Activated T-helper 1 cell treated with anti-CD3 and anti-CD28 coated beads, Interleukin-2, amount 50 U/mL, for 16 hours (primary cell): Measurements from ENCODE around the gene TYROBP.
A peak's percentile ranks its signal among the peaks of the same experiment; 100 is the strongest.
"Not testable (repeated sequence)": the region's sequence is repeated elsewhere in the genome, so short reads cannot be mapped to it uniquely, and the experiment has no call there.

Experiments used
- DNase-seq, 2 donors: peaks; one replicate each; pipeline ENCODE4 v3.0.0-alpha.2; 2020; ENCODE audit warnings: low read depth in 1 of 2, low spot score in 1 of 2

The TYROBP gene

GRCh38 chr19:35908010-35908441 is at the start of gene TYROBP:
TSS of gene TYROBP (minus strand) at chr19:35908295. CDS start at chr19:35908228, 67 bp downstream.
- DNase-seq = no peak

GRCh38 chr19:35957411-35957810 is 49.3 kb upstream of the TYROBP start:
- DNase-seq = not testable (repeated sequence)

- DNase-seq = no peak
Measured at GRCh38 chr19:35955881-35956634, 48.0 kb upstream of the TYROBP start.

GRCh38 chr19:35949131-35949530 is 41.0 kb upstream of the TYROBP start:
- DNase-seq = no peak

- DNase-seq = no peak
Measured at GRCh38 chr19:35946203-35946602, 38.1 kb upstream of the TYROBP start.

- no peak for DNase-seq
Measured at GRCh38 chr19:35945121-35945790, 37.2 kb upstream of the TYROBP start.

- DNase-seq = no peak
Measured at GRCh38 chr19:35944556-35944955, 36.5 kb upstream of the TYROBP start.

GRCh38 chr19:35943321-35944301 is 35.5 kb upstream of the TYROBP start:
- DNase-seq = no peak

- no peak for DNase-seq
Measured at GRCh38 chr19:35942235-35942634, 34.1 kb upstream of the TYROBP start.

- DNase-seq = no peak
Measured at GRCh38 chr19:35940839-35941238, 32.7 kb upstream of the TYROBP start.

GRCh38 chr19:35940078-35940775 is 32.1 kb upstream of the TYROBP start:
- DNase-seq = no peak

GRCh38 chr19:35939307-35940077 is 31.4 kb upstream of the TYROBP start:
- DNase-seq = no peak

GRCh38 chr19:35938282-35939224 is 30.5 kb upstream of the TYROBP start:
- DNase-seq = no peak

- no peak for DNase-seq
Measured at GRCh38 chr19:35937345-35938281, 29.5 kb upstream of the TYROBP start.

- no peak for DNase-seq
Measured at GRCh38 chr19:35936738-35937268, 28.7 kb upstream of the TYROBP start.

GRCh38 chr19:35935911-35936737 is 28.0 kb upstream of the TYROBP start, which contains the start of gene LRFN3:
TSS of gene LRFN3 (plus strand) at chr19:35936374. CDS start at chr19:35939426, 3,052 bp downstream.
- peak; percentile 23 to 37 for DNase-seq
